Glomerular endothelial cell (primary cell): ENCODE measurements around the gene HSPA1B. TPM values are rescaled to one million over a fixed set of nuclear protein-coding genes. Genes with fewer than 3 reads are reported as not detected.
"Not testable (repeated sequence)": the region's sequence is repeated elsewhere in the genome, so short reads cannot be mapped to it uniquely, and the experiment has no call there.

ENCODE experiments used
- DNase-seq: peaks from one replicate; pipeline ENCODE4 v3.0.0-alpha.2; 2011; ENCODE audit warnings: low read depth, low spot score; ENCODE audit errors: extremely low read depth
- total RNA-seq: library from RNA; depleted of rRNA; stranded (reverse); fragments of >200 nt; gene quantifications from 2 replicates; pipeline ENCODE4 v1.2.3, GENCODE V29; 2015

The HSPA1B gene
- total RNA-seq, 1 donor from 2014 or later = 76.3 TPM

DNA sequence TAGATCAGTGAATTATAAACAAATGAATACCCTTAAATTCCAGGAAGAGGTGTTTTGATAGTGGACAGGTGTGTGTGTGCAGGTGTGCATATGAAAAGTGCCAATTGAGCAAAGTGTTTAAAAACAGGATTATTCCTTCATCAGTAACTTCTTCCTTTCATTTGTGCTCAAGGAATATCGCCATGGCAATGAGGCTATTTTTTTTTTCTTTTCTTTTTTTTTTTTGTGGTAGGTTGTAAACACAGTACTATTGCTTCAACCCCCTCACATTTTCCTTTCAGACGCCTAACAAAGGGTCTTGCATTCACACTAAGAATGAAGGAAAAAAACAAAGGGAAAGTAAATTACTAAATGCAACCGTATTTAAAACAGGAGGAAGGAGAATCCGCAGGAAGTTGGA is 2.0 kb upstream of the HSPA1B start:
- no peak for DNase-seq

DNA sequence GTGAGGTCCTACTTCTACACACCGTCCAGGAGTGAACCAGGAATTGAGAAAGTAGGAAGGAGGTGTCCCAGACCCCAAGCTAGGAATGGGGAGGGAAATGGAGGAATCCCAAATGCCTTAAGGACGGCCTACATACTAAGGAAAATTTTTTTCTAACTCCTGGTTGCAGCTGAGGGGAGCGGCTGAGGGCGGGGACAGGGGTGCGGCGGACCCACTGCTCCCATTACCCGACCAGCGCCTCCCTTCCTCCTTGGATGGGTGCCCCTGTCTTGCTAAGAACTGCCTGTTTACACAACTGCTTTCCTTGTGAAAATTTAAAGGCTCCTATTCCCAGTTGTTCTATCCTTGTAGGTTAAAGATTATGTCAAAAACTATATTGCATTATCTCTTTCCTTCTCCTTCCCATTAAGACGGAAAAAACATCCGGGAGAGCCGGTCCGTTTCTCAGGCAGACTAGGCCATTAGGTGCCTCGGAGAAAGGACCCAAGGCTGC is 699 bp upstream of the HSPA1B start:
- DNase-seq = no peak

DNA sequence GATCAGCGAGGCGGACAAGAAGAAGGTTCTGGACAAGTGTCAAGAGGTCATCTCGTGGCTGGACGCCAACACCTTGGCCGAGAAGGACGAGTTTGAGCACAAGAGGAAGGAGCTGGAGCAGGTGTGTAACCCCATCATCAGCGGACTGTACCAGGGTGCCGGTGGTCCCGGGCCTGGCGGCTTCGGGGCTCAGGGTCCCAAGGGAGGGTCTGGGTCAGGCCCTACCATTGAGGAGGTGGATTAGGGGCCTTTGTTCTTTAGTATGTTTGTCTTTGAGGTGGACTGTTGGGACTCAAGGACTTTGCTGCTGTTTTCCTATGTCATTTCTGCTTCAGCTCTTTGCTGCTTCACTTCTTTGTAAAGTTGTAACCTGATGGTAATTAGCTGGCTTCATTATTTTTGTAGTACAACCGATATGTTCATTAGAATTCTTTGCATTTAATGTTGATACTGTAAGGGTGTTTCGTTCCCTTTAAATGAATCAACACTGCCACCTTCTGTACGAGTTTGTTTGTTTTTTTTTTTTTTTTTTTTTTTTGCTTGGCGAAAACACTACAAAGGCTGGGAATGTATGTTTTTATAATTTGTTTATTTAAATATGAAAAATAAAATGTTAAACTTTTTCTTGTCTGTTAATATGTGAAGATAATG is 2.2 kb downstream of the HSPA1B start:
- DNase-seq = no peak

DNA sequence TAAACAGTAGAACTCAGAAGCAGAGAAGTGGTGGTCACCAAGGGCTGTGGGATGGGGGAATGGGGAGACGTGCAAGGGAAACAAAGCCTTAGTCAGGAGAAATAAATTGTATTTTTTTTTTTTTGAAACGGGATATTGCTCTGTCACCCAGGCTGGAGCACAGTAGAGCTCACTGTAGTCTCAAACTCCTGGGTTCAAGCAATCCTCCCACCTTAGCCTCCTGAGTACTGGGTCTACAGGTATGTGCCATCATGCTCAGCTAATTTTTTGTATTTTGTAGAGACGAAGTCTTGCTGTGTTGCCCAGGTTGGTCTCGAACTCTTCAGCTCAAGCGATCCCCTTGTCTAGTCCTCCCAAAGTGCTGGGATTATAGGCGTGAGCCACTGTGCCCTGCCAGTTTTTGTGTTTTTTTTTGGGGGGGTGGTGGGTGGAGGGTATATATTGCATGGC is 3.4 kb downstream of the HSPA1B start:
- no peak for DNase-seq

DNA sequence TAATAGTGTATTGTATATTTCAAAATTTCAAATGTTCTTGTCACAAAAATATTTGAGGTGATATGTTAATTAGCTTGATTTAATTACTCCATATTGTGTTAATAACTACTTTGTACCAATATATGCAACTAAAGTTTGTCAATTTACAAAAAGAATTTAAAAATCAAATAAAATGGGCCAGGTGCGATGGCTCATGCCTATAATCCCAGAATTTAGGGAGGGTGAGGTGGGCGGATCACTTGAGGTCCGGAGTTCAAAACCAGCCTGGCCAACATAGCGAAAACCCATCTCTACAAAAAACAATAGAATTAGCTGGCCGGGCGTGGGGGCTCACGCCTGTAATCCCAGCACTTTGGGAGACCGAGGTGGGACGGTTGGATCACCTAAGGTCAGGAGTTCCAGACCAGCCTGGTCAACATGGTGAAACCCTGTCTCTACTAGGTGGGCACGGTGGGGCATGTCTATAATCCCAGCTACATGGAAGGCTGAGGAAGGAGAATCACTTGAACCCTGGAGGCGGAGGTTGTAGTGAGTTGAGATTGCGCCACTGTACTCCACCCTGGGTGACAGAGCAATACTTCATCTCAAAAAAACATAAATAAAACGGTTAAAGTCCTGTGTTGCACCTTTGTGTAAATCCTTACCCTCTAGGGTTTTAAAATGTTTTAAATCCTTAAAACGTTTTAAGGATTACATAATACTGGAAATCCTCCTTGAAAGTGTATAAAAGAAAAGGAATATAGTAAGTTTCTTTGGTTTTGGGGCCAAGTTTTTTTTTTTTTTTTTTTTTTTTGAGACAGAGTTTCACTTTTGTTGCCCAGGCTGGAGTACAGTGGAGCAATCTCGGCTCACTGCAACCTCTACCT is 4.0 kb downstream of the HSPA1B start:
- no peak for DNase-seq

DNA sequence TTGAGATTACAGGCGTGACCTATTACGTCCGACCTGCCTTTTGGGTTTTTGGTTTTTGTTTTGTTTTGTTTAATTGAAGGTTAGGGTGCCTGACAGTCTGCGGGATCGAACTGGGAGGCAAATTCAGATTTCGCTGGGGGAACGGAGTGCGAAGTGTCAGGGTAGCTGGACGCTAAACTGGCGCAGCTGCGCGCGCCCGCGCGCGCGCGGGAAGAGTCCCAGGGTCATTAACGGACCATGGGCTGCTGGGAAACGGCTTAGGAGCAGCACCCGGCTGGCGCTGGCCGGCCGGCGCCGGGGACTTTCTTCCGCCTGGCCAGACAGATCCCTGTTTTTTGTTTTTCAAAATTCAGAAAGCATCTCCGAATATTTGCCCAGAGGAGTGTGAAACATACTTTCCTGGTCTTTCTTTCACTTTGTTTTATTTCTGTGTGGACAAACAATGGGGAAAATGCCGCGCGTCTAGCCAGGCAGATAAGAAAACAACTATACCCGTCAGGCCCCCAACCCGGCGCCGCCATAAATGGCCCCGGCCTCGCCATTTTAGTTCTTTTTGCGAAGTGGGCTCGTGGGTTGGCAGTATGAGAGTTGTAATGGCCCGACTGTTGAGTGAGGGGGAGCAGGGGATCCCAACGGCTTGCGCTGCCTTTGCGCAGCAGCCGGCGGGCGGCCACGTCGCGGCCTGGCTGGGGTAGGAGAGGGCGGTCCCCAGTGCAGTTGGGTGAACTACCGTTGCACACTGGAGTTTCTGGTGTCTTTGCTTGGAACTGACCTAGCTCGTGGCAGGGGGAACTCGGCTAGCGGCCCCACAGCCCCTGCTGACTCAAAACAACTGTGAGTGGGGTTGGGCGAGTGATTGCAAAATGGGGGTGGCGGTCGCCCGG is 7.1 kb downstream of the HSPA1B start:
- peak; percentile 64 for DNase-seq

DNA sequence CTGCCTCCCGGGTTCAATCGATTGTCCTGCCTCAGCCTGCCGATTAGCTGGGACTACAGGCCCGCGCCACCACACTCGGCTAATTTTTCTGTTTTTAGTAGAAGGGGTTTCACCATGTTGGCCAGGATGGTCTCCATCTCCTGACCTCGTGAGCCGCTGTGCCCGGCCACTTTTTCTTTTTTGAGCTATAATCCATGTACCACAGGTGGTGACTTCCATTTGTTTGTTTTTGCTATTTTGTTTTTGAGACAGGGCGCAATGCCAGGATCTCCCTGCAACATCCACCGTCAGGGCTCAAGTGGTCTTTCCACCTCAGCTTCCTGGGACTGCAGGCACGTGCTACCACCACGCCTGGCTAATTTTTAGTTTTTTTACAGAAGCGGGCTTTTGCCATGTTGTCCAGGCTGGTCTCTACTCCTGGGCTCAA is 8.5 kb downstream of the HSPA1B start:
- no peak for DNase-seq

DNA sequence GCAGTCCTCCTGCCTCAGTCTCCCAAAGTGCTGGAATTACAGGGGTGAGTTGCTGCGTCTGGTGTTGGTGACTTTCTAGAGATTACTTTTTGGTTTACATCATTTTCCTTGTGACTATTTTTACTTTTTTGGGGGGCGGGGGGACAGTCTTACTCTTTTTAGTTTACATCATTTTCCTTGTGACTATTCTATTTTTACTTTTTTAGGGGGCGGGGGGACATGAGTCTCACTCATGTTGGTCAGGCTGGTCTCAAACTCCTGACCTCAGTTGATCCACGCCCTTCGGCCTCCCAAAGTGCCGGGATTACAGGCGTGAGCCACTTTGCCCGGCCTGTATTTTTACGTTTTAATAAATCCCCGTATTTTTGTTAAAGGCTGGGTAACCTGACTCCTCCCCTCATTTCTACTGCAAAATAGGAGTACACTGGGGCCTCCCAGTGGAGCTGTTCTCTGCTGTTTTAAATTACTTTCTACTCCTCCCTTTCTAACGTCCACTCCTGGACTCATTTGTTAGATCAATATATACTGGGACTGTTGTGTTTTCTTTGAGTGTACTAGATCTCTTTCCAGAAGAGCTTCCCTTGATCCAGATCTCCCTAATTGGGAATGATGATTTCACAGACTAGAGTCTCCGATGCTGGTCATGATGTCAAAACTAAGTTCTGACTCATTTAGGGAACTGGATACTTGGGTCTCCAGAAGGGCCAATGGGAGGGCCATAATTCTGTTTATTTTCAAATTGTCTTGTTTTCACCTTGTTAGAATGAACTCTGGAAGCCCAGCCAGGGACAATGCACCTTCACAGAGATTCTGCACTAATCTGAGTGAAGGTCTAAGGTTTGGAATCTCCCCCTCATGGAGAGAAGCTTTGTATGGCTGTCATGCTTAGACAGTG is 9.2 kb downstream of the HSPA1B start:
- no peak for DNase-seq

DNA sequence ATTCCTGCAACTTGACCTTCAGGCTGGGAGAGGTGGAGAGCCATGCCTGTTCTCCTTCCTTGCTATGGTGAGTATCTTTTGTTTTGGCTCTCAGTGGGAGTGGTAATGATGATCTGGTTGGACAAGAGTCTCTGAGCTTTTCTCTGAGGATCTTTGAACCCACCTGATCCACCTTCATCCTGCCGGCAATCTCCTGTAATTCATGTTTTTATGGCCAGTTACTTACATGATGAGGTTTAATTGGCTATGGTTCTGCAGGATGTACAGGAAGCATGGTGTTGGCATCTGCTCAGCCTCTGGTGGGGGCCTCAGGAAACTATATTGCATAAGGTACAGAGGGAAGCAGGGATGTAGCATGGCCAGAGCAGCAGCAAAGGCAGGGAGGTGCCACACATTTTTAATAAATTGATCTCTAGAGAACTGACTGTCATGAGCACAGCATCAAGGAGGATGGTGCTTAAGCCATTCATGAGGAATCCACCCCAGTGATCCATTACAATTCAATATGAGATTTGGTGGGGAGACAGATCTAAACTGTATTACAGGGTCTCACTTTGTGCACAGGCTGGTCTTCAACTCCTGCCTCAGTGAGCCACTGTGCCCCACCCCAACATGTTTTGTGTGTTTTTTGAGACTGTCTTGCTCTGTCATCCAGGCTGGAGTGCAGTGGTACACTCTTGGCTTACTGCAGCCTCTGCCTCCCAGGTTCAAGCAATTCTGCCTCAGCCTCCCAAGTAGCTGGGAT is 10.0 kb downstream of the HSPA1B start:
- DNase-seq = no peak

DNA sequence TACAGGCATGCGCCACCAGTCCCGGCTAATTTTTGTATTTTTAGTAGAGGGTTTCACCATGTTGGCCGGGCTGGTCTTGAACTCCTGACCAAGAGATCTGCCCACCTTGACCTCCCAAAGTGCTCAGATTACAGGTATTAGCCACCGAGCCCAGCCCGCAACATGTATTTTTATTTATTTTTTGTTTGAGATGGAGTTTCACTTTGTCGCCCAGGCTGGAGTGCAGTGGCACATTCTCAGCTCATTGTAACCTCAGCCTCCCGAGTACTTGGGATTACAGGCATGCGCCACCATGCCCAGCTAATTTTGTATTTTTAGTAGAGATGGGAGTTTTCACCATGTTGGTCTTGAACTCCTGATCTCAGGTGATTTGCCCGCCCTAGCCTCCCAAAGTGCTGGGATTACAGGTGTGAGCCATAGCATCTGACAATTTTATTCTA is 10.6 kb downstream of the HSPA1B start:
- not testable (repeated sequence) for DNase-seq

DNA sequence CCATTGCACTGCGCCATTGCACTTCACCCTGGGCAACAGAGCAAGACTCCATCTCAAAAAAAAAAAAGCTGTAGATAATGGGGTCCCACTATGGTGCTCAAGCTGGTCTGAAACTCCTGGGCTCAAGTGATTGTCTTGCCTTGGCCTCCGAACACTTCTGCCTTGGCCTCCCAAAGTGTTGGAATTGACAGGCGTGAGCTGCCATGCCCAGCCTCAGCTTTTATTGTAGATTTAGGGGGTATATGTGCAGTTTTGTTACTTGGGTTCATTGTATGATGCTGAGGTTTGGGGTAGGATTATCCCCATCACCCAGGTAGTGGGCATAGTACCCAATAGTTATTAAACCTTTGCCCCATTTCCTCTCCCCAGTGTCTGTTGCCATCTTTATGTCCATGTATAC is 11.4 kb downstream of the HSPA1B start:
- no peak for DNase-seq

DNA sequence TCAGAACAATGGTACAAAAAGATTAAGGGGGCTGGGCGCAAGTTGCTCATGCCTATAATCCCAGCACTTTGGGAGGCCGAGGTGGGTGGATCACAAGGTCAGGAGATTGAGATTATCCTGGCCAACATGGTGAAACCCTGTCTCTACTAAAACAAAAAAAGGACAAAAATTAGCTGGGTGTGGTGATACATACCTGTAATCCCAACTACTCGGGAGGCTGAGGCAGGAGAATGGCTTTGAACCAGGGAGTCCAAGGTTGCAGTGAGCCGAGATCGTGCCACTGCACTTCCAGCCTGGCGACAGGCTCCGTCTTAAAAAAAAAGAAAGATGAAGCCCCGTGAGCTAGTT is 12.2 kb downstream of the HSPA1B start:
- not testable (repeated sequence) for DNase-seq

DNA sequence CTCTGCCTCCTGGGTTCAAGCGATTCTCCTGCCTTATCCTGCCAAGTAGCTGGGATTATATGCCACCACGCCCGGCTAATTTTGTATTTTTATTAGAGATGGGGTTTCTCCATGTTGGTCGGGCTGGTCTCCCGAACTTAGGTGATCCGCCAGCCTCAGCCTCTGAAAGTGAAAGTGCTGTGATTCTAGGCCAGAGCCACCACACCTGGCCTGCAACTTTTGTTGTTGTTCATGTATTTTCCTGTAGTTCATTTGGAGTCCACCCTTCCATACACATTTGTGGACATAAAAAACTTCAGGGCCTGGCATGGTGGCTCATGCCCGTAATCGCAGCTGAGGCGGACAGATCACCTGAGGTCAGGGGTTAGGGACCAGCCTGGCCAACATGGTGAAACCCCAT is 14.5 kb downstream of the HSPA1B start:
- DNase-seq = no peak

DNA sequence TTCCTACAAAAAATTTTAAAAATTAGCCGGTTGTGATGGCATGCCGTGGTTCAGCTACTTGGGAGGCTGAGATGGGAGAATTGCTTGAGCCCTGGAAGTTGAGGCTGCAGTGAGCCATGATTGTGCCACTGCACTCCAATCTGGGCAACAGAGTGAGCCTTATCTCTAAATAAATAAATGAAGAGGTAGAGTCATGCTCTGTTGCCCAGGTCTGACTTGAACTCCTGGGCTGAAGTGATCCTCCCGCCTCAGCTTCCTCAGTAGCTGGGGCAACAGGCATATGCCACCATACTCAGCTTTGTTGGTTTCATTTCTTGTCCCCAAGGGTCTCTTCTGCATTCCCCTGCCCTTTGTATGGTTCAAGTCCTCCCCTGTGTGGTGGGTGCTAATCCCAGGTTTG is 17.0 kb downstream of the HSPA1B start:
- no peak for DNase-seq

DNA sequence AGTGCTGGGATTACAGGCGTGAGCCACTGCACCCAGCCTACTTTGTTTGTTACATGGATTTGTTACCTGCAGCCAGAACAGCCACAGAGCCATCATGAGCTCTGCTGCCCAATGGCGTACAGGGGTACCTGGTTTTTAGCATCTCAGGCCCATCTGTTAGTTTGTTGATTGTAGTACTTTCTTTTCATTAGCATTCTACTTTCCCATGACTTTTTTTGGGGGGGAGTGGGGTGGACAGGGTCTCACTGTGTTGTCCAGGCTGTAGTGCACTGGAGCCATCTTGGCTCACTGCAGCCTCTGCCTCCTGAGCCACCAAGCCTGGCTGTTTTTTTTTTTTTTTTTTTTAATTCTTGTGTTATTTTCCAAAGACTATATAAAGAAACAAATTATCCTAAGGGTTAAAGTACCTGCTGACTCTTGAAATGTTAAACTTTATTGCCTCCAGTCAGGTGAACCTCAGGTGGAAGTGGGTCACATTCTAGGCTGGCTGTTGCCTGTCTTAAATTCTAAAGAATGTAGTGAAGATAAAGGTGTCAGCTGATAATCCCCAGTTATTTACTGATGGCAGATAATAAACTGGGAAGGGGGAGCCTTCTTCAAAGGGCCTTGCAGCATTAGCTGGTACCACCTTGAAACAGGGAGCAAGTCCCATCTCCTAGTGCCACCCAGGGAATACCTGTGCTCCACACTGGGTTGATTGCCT is 19.9 kb downstream of the HSPA1B start:
- no peak for DNase-seq

DNA sequence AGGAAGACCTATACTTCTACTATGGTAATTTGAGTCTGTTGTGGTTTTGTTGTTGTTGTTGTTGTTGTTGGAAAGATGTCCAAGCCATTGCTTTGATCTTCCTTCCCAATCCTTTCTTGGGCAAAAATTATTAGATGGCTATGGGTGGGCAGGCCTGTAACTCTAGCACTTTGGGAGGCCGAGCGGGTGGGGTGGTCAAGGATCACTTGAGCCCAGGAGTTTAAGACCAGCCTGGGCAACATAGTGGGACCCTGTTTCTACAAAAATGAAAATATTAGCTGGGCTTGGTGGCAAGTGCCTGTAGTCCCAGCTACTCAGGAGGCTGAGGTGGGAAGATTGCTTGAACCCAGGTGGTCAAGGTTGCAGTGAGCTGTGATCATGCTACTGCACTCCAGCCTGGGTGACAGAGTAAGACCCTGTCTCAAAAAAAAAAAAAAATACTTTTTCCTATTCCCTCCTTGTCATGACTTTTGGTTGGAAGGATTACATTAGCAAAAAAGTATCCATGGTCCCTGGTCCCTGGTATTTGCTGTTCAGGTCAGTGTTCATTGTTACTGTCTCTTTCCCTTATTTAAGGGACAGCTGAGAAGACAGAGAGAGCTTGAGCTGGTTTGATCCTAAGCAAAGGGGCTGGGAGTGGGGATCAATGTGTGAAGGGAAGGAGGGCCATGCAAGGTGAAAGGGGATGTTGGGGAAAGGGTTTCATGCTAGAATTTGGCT is 23.4 kb downstream of the HSPA1B start:
- DNase-seq = no peak

DNA sequence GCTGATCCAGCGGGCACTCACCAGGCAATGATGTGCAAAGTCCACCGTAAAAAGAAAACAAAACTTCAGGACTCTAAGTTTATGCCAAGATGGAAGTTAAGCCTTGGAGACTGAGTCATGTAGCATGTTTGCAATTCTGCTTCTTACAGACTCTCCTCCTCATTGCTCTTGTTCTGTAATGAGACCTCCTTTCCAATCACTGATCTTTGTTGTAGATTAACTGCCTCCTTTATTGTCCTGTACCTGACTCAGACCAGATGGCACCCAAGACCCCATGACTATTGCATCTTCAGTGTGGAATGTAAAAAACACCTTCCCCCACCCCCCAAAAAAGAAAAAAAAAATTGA is 23.9 kb downstream of the HSPA1B start:
- DNase-seq = no peak
